ENCODE measurements around the gene KRTAP5-7. TPM values are rescaled to one million over a fixed set of nuclear protein-coding genes. Genes with fewer than 3 reads are reported as not detected.
"Not testable (repeated sequence)": the region's sequence is repeated elsewhere in the genome, so short reads cannot be mapped to it uniquely, and the experiment has no call there.

KRTAP5-7 gene
- total RNA-seq, 4 donors from 2014 or later: 0.38 TPM; not detected in 3

GRCh38 chr11:71563406-71563805 lies 36.3 kb downstream of the KRTAP5-7 start:
- Histone ChIP-seq H3K27me3 (peaks cover 0 to 48% (median 0%) of the 10 kb centered on the region in 4 donors), H3K9me3 (no peaks in the 10 kb centered on the region), H3K36me3 (no peaks in the 10 kb centered on the region), H3K27ac (no peak overlapping the region), H3K4me1 (no peaks in the 10 kb centered on the region), H3K4me3 (no peak overlapping the region)
- DNase-seq: no peak
- WGBS, 2 donors: 26 to 30% methylated on average over 8 of the region's 8 CpGs
- TF ChIP-seq CTCF (IDR thresholded peaks at IDR 0.05): no peak
- TF ChIP-seq POLR2A (IDR thresholded peaks at IDR 0.05): no peak
- intact Hi-C loops (cut with DNase I): no loop called here

- no peaks in the 10 kb centered on the region for H3K9me3 ChIP-seq
Measured at GRCh38 chr11:71564430-71564829, 37.4 kb downstream of the KRTAP5-7 start.

GRCh38 chr11:71565263-71565662 lies 38.2 kb downstream of the KRTAP5-7 start, which contains the start of gene KRTAP5-10:
Gene KRTAP5-10, plus strand, starts transcription at chr11:71565563. Its CDS starts 25 bp downstream, at chr11:71565588.
- no peaks in the 10 kb centered on the region for H3K9me3 ChIP-seq
- WGBS, 2 donors: 20 to 30% methylated on average over 2 to 3 of the region's 5 CpGs
- no peak for TF ChIP-seq CTCF (IDR thresholded peaks at IDR 0.05)
- TF ChIP-seq POLR2A (IDR thresholded peaks at IDR 0.05): no peak
- H3K27ac ChIP-seq: no peak within 1 kb of the TSS
- DNase-seq: no peak
- no peaks in the 10 kb centered on the region for H3K4me1 ChIP-seq
- no peak within 1 kb of the TSS for H3K4me3 ChIP-seq
- intact Hi-C loops (cut with DNase I): no loop called here
- peaks cover 0 to 53% (median 0%) of the 10 kb centered on the region in 4 donors for H3K27me3 ChIP-seq
- H3K36me3 ChIP-seq: no peaks in the 10 kb centered on the region

More at GRCh38 chr11:71564430-71564829, 37.4 kb downstream of the KRTAP5-7 start:
- Histone ChIP-seq H3K4me1 (no peaks in the 10 kb centered on the region), H3K36me3 (no peaks in the 10 kb centered on the region), H3K27ac (no peak overlapping the region), H3K4me3 (no peak overlapping the region), H3K27me3 (peaks cover 0 to 49% (median 0%) of the 10 kb centered on the region in 4 donors)
- intact Hi-C loops (cut with DNase I): no loop called here
- WGBS, 2 donors: 86 to 93% methylated on average over 4 of the region's 4 CpGs
- DNase-seq: no peak
- TF ChIP-seq CTCF (IDR thresholded peaks at IDR 0.05) (no peak), POLR2A (IDR thresholded peaks at IDR 0.05) (no peak)

GRCh38 chr11:71566081-71566620 lies 39.1 kb downstream of the KRTAP5-7 start:
- DNase-seq: no peak
- Histone ChIP-seq H3K27ac (no peak overlapping the region), H3K27me3 (peaks cover 0 to 55% (median 0%) of the 10 kb centered on the region in 4 donors), H3K36me3 (no peaks in the 10 kb centered on the region), H3K9me3 (no peaks in the 10 kb centered on the region), H3K4me3 (no peak overlapping the region), H3K4me1 (no peaks in the 10 kb centered on the region)
- TF ChIP-seq CTCF (IDR thresholded peaks at IDR 0.05): no peak
- TF ChIP-seq POLR2A (IDR thresholded peaks at IDR 0.05): no peak
- intact Hi-C loops (cut with DNase I): no loop called here
- WGBS, 2 donors: 40 to 74% methylated on average over 6 to 7 of the region's 10 CpGs

GRCh38 chr11:71566626-71567599 lies 39.8 kb downstream of the KRTAP5-7 start:
- H3K27ac ChIP-seq; intact Hi-C loops (cut with DNase I); H3K4me1 ChIP-seq; H3K4me3 ChIP-seq; H3K36me3 ChIP-seq; DNase-seq; H3K9me3 ChIP-seq: not testable (repeated sequence)
- peaks cover 0 to 55% (median 0%) of the 10 kb centered on the region in 4 donors for H3K27me3 ChIP-seq
- WGBS, 2 donors: 45 to 60% methylated on average over 11 of the region's 21 CpGs

- H3K36me3 ChIP-seq; DNase-seq; H3K4me3 ChIP-seq; H3K4me1 ChIP-seq; intact Hi-C loops (cut with DNase I); H3K27ac ChIP-seq; H3K9me3 ChIP-seq: not testable (repeated sequence)
- peaks cover 0 to 55% (median 0%) of the 10 kb centered on the region in 4 donors for H3K27me3 ChIP-seq
- WGBS, 2 donors: 45 to 47% methylated on average over 7 of the region's 8 CpGs
Measured at GRCh38 chr11:71567633-71568032, 40.6 kb downstream of the KRTAP5-7 start.

Data from esophagus squamous epithelium (tissue), 5 donors.